GM12878 (cell line): ENCODE measurements around the gene MAGI2. TPM values are rescaled to one million over a fixed set of nuclear protein-coding genes. Genes with fewer than 3 reads are reported as not detected.

Experiments
- ATAC-seq: fragments of 200-7000 bp; cut with Tn5 transposase; 3 replicates; pipeline ENCODE4 v1.9.1; 2020; ENCODE audit warnings: mild to moderate bottlenecking, moderate library complexity
- BruUV-seq: library from RNA; stranded (reverse); fragments of 400-500 nt; replicated peaks from 2 replicates; lab custom pipeline; 2021; lab: Mats Ljungman, UMichigan
- CTCF ChIA-PET: fragments of 300-600 bp; sonication (Branson Sonifier 250); formaldehyde crosslinking; extraction: SDS; loops from one replicate; lab custom pipeline; 2021; ENCODE audit warnings: inconsistent platforms; lab: Yijun Ruan, JAX
- POLR2A ChIA-PET: fragments of 350-600 bp; formaldehyde crosslinking; extraction: SDS; loops from one replicate; lab custom pipeline; 2021; ENCODE audit warnings: inconsistent platforms; lab: Charles Lee
- RAD21 ChIA-PET: fragments of 300-600 bp; sonication (Branson Sonifier 250); formaldehyde crosslinking; loops from one replicate; lab custom pipeline; 2023; ENCODE audit warnings: antibody characterized with exemption; ENCODE audit not compliant: unreplicated experiment; lab: Charles Lee
- SMC1A ChIA-PET: fragments of 300-600 bp; sonication (Branson Sonifier 250); formaldehyde crosslinking; loops from one replicate; lab custom pipeline; 2023; ENCODE audit not compliant: unreplicated experiment, uncharacterized antibody; lab: Charles Lee
- DNase-seq: peaks from one replicate; pipeline ENCODE4 v3.0.0-alpha.2; 2011; ENCODE audit warnings: low read depth, low spot score
- FAIRE-seq: peaks from 3 replicates; lab custom pipeline; 2011; peaks lifted over from hg19 to GRCh38; lab: Jason Lieb, UNC
- H2AFZ ChIP-seq: 2 replicates; pipeline ENCODE4 v1.6.0; 2011; ENCODE audit warnings: low read depth, low read length, control low read depth; ENCODE audit not compliant: control insufficient read depth
- H3K27ac ChIP-seq: 2 replicates; pipeline ENCODE4 v1.5.1; 2011; ENCODE audit warnings: control low read depth; ENCODE audit not compliant: control insufficient read depth, insufficient read depth
- H3K27me3 ChIP-seq, 2 experiments: replicated peaks in 1 of 2; 2 replicates each; pipeline versions ENCODE4 v1.6.0 to v1.6.1; 2011; ENCODE audit warnings: low read length in 1 of 2; ENCODE audit not compliant: control insufficient read depth in 2 of 2, insufficient read depth in 2 of 2
- H3K36me3 ChIP-seq, 2 experiments: 2 replicates each; pipeline ENCODE4 v1.5.1; 2011; ENCODE audit warnings: low read length in 1 of 2; ENCODE audit not compliant: control insufficient read depth in 2 of 2, insufficient read depth in 2 of 2
- H3K4me1 ChIP-seq: 2 replicates; pipeline ENCODE4 v1.6.1; 2011; ENCODE audit warnings: mild to moderate bottlenecking, low read length, moderate library complexity, mixed read lengths; ENCODE audit not compliant: control insufficient read depth, insufficient read depth
- H3K4me2 ChIP-seq: 2 replicates; pipeline ENCODE4 v1.6.0; 2011; ENCODE audit warnings: control low read depth; ENCODE audit not compliant: control insufficient read depth, insufficient read depth
- H3K4me3 ChIP-seq: fragments of 200-600 bp; sonication (generic); 2 replicates; pipeline ENCODE4 v1.5.1; 2016
- H3K79me2 ChIP-seq: 2 replicates; pipeline ENCODE4 v1.6.0; 2011; ENCODE audit warnings: low read length; ENCODE audit not compliant: control insufficient read depth, insufficient read depth
- H3K9ac ChIP-seq: 2 replicates; pipeline ENCODE4 v1.8.0; 2011; ENCODE audit warnings: low read length, control low read depth, mixed read lengths; ENCODE audit not compliant: control insufficient read depth, insufficient read depth
- H3K9me3 ChIP-seq: replicated peaks from 3 replicates; pipeline ENCODE4 v1.5.1; 2011; ENCODE audit warnings: mild to moderate bottlenecking, low read length; ENCODE audit not compliant: control insufficient read depth, insufficient read depth
- H4K20me1 ChIP-seq: 2 replicates; pipeline ENCODE4 v1.6.0; 2011; ENCODE audit not compliant: control insufficient read depth, insufficient read depth
- BACH1 ChIP-seq: fragments of 450-650 bp; IDR thresholded peaks from 2 replicates; pipeline ENCODE4 v1.6.1; 2017; ENCODE audit warnings: mild to moderate bottlenecking, borderline replicate concordance
- BHLHE40 ChIP-seq, 2 experiments: fragments of 450-650 bp in 1 of 2; IDR thresholded peaks; 2 replicates each; pipeline ENCODE4 v1.6.1; 2011 to 2017; ENCODE audit warnings: low read depth in 2 of 2, borderline replicate concordance in 1 of 2, improper control_type of control experiment in 1 of 2, low read length in 1 of 2, mild to moderate bottlenecking in 1 of 2
- ETV6 ChIP-seq, 2 experiments: fragments of 450-650 bp in 1 of 2; IDR thresholded peaks in 1 of 2; conservative IDR thresholded peaks in 1 of 2; 2 replicates each; pipeline ENCODE4 v1.6.1; 2014; ENCODE audit warnings: antibody characterized with exemption in 1 of 2, borderline replicate concordance in 1 of 2, low read depth in 1 of 2, mild to moderate bottlenecking in 1 of 2, moderate library complexity in 1 of 2
- LARP7 ChIP-seq: fragments of 450-650 bp; IDR thresholded peaks from 2 replicates; pipeline ENCODE4 v1.6.1; 2017; ENCODE audit warnings: mild to moderate bottlenecking
- NFXL1 ChIP-seq: fragments of 450-650 bp; IDR thresholded peaks from 2 replicates; pipeline ENCODE4 v1.6.1; 2017; ENCODE audit warnings: antibody characterized with exemption, mild to moderate bottlenecking, borderline replicate concordance
- SP1 ChIP-seq: IDR thresholded peaks from one replicate; pipeline ENCODE4 v1.6.1; 2011; ENCODE audit warnings: low read depth, low read length
- STAT1 ChIP-seq: fragments of 450-650 bp; conservative IDR thresholded peaks from 2 replicates; pipeline ENCODE4 v1.6.1; 2014; ENCODE audit warnings: antibody characterized with exemption, mild to moderate bottlenecking
- USF2 ChIP-seq: IDR thresholded peaks from 2 replicates; pipeline ENCODE4 v1.6.1; 2011; ENCODE audit warnings: low read depth, low read length, improper control_type of control experiment, borderline replicate concordance
- WGBS: methylation state at CpG from one replicate; pipeline ENCODE4 v1.1.6; 2016; ENCODE audit warnings: low lambda C conversion rate; ENCODE audit not compliant: insufficient replicate concordance, insufficient coverage; ENCODE audit errors: missing lambda C conversion rate; 5-methylcytosine and 5-hydroxymethylcytosine counted together
- in situ Hi-C: fragments of 300-500 bp; cut with MboI; formaldehyde crosslinking; loops from 9 replicates; pipeline ENCODE4 v1.14.3; 2018; ENCODE audit warnings: mixed read lengths
- intact Hi-C: fragments of 100-400 bp; cut with micrococcal nuclease; formaldehyde crosslinking; loops from one replicate; pipeline ENCODE4 v1.14.2; 2022; ENCODE audit not compliant: unreplicated experiment
- polyA plus RNA-seq, 11 experiments: library from polyadenylated mRNA; depleted of rRNA in 4 of 11; unstranded in 6 of 11; stranded (reverse) in 5 of 11; fragments of >200 nt; fragmentation: Nextera tagmentation in 4 of 11; fragmentation: Illumina TruSeq in 1 of 11; extraction: Ambion mirVana in 4 of 11; extraction: Trizol in 1 of 11; gene quantifications; 1 replicate in 1 of 11; 2 replicates in 10 of 11; pipeline versions ENCODE4 v1.2.1 to v1.2.3, GENCODE V29; 2011 to 2016; ENCODE audit warnings: inconsistent platforms in 2 of 11, missing spikeins in 2 of 11, low read depth in 1 of 11
- total RNA-seq, 4 experiments: library from RNA; depleted of rRNA in 3 of 4; stranded (reverse); fragments of >200 nt in 3 of 4; fragmentation: Illumina TruSeq in 1 of 4; extraction: Trizol in 1 of 4; gene quantifications; 2 replicates each; pipeline versions ENCODE4 v1.2.1 to v1.2.3, GENCODE V29; 2013 to 2021
- TF ChIP-seq, protein P1 (sequence below): fragments of 450-650 bp; IDR thresholded peaks from 2 replicates; pipeline ENCODE4 v1.6.1; 2017; ENCODE audit warnings: mild to moderate bottlenecking

MAGI2 gene
- total and polyA plus RNA-seq, 10 of the 15 experiments (the other 5 are each of a cell fraction or from before 2014, with no cell fraction given) = 0.01 to 0.31 (median 0.05) TPM; not detected in 2

GRCh38 chr7:78037603-78038002 lies 1415.9 kb downstream of the MAGI2 start:
- 5% methylated on average over 4 of the region's 4 CpGs for WGBS
- in situ Hi-C loops = loop anchor here (10.0 kb wide), 1 partner anchor 373 kb away; no protein-coding TSS in a partner anchor
- ChIA-PET CTCF (interaction anchor here (1.0 to 2.4 kb wide), 3 partner anchors 8 to 405 kb away, joined by 3 to 9 read pairs (median 8); no protein-coding TSS in a partner anchor), POLR2A (no interaction called here), SMC1A (interaction anchor here (0.9 to 1.3 kb wide), 3 partner anchors 13 to 386 kb away, joined by 3 read pairs; no protein-coding TSS in a partner anchor)
- H2AFZ ChIP-seq = no peak overlapping the region
- H4K20me1 ChIP-seq = no peaks in the 10 kb centered on the region
- H3K4me1 ChIP-seq = no peaks in the 10 kb centered on the region
- H3K9ac ChIP-seq = no peak overlapping the region
- H3K27ac ChIP-seq = no peak overlapping the region
- no peaks in the 10 kb centered on the region for H3K36me3 ChIP-seq
- no peak for TF ChIP-seq BHLHE40 (IDR thresholded peaks at IDR 0.05; ENCODE audit: borderline replicate concordance in 1 of 2, low read depth in 2 of 2, low read length in 1 of 2)
- TF ChIP-seq BACH1 = no peak
- TF ChIP-seq, protein P1, sequence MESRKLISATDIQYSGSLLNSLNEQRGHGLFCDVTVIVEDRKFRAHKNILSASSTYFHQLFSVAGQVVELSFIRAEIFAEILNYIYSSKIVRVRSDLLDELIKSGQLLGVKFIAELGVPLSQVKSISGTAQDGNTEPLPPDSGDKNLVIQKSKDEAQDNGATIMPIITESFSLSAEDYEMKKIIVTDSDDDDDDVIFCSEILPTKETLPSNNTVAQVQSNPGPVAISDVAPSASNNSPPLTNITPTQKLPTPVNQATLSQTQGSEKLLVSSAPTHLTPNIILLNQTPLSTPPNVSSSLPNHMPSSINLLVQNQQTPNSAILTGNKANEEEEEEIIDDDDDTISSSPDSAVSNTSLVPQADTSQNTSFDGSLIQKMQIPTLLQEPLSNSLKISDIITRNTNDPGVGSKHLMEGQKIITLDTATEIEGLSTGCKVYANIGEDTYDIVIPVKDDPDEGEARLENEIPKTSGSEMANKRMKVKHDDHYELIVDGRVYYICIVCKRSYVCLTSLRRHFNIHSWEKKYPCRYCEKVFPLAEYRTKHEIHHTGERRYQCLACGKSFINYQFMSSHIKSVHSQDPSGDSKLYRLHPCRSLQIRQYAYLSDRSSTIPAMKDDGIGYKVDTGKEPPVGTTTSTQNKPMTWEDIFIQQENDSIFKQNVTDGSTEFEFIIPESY = no peak
- no peak for TF ChIP-seq LARP7
- TF ChIP-seq SP1 = no peak
- no peak for TF ChIP-seq ETV6 (conservative IDR thresholded peaks at IDR 0.05 in 1 of 2, IDR thresholded peaks at IDR 0.05 in 1 of 2; ENCODE audit: borderline replicate concordance in 1 of 2, low read depth in 1 of 2)
- no peak for TF ChIP-seq USF2
- TF ChIP-seq STAT1 = no peak
- no peak for TF ChIP-seq NFXL1
- TF ChIP-seq, all 136 proteins: peak for 0
- DNase-seq = no peak
- Histone ChIP-seq H3K79me2 (no peaks in the 10 kb centered on the region), H3K9me3 (no peaks in the 10 kb centered on the region), H3K4me3 (no peak overlapping the region), H3K4me2 (no peak overlapping the region), H3K27me3 (no peaks in the 10 kb centered on the region; a peak in 2 of 4 replicates)
- intact Hi-C loops = no loop called here
- RAD21 ChIA-PET = interaction anchor here (1.3 kb wide), 1 partner anchor 98 kb away, joined by 3 read pairs; no protein-coding TSS in a partner anchor
- ATAC-seq = no peak
- no peak for FAIRE-seq
- no TSS peak for BruUV-seq
